ENCODE results near the gene SIN3B.

The SIN3B gene

GRCh38 chr19:16889366-16889882, 60.2 kb downstream of the SIN3B start:
- in situ Hi-C loops (cut with MboI; ENCODE audit: low sequenced_read_pairs) = no loop called here

GRCh38 chr19:16889883-16890460, 60.8 kb downstream of the SIN3B start:
- in situ Hi-C loops (cut with MboI; ENCODE audit: low sequenced_read_pairs) = no loop called here

- in situ Hi-C loops (cut with MboI; ENCODE audit: low sequenced_read_pairs) = no loop called here
Observed at GRCh38 chr19:16890461-16891184, 61.4 kb downstream of the SIN3B start.

GRCh38 chr19:16891696-16892382, 62.6 kb downstream of the SIN3B start:
- in situ Hi-C loops (cut with MboI; ENCODE audit: low sequenced_read_pairs) = no loop called here

- in situ Hi-C loops (cut with MboI; ENCODE audit: low sequenced_read_pairs) = no loop called here
Observed at GRCh38 chr19:16892436-16892835, 63.2 kb downstream of the SIN3B start.

GRCh38 chr19:16892868-16893685, 63.9 kb downstream of the SIN3B start:
- in situ Hi-C loops (cut with MboI; ENCODE audit: low sequenced_read_pairs) = no loop called here

GRCh38 chr19:16893686-16893989, 64.4 kb downstream of the SIN3B start:
- in situ Hi-C loops (cut with MboI; ENCODE audit: low sequenced_read_pairs) = no loop called here

GRCh38 chr19:16894080-16894479, 64.9 kb downstream of the SIN3B start:
- in situ Hi-C loops (cut with MboI; ENCODE audit: low sequenced_read_pairs) = no loop called here

GRCh38 chr19:16895467-16896145, 66.4 kb downstream of the SIN3B start:
- in situ Hi-C loops (cut with MboI; ENCODE audit: low sequenced_read_pairs) = no loop called here

GRCh38 chr19:16896146-16897028, 67.2 kb downstream of the SIN3B start:
- in situ Hi-C loops (cut with MboI; ENCODE audit: low sequenced_read_pairs) = no loop called here

- in situ Hi-C loops (cut with MboI; ENCODE audit: low sequenced_read_pairs) = no loop called here
Observed at GRCh38 chr19:16897029-16897855, 68.0 kb downstream of the SIN3B start.

GRCh38 chr19:16897856-16898161, 68.6 kb downstream of the SIN3B start:
- in situ Hi-C loops (cut with MboI; ENCODE audit: low sequenced_read_pairs) = no loop called here

GRCh38 chr19:16898361-16899015, 69.3 kb downstream of the SIN3B start:
- in situ Hi-C loops (cut with MboI; ENCODE audit: low sequenced_read_pairs) = no loop called here

- in situ Hi-C loops (cut with MboI; ENCODE audit: low sequenced_read_pairs) = no loop called here
Observed at GRCh38 chr19:16899566-16900075, 70.4 kb downstream of the SIN3B start.

- in situ Hi-C loops (cut with MboI; ENCODE audit: low sequenced_read_pairs) = no loop called here
Observed at GRCh38 chr19:16901491-16902175, 72.4 kb downstream of the SIN3B start.

- in situ Hi-C loops (cut with MboI; ENCODE audit: low sequenced_read_pairs) = no loop called here
Observed at GRCh38 chr19:16902545-16902944, 73.3 kb downstream of the SIN3B start.

GRCh38 chr19:16903347-16903746, 74.1 kb downstream of the SIN3B start:
- in situ Hi-C loops (cut with MboI; ENCODE audit: low sequenced_read_pairs) = no loop called here

GRCh38 chr19:16904599-16904998, 75.4 kb downstream of the SIN3B start:
- in situ Hi-C loops (cut with MboI; ENCODE audit: low sequenced_read_pairs) = no loop called here

Data from HL-60/S4 treated with retinoic acid at 250 ng/mL for 4 days and 3 days (cell line).